HL-60/S4 treated with phorbol 12-myristate 13-acetate at 8.2 ng/mL for 4 days and 3 days (cell line): Measurements from ENCODE around the gene KCTD18.

Source experiments
- in situ Hi-C: fragments of 300-500 bp; cut with MboI; formaldehyde crosslinking; loops from 2 replicates; pipeline ENCODE4 v1.15.0; 2022; ENCODE audit warnings: low sequenced_read_pairs

The KCTD18 gene

GRCh38 chr2:200461846-200462710 is 47.8 kb downstream of the KCTD18 start:
- in situ Hi-C loops, result no loop called here

- in situ Hi-C loops, result no loop called here
Measured at GRCh38 chr2:200459101-200459500, 50.8 kb downstream of the KCTD18 start.

- in situ Hi-C loops, result no loop called here
Measured at GRCh38 chr2:200456567-200456966, 53.3 kb downstream of the KCTD18 start.

GRCh38 chr2:200455958-200456421 is 53.9 kb downstream of the KCTD18 start:
- in situ Hi-C loops, result no loop called here

- in situ Hi-C loops, result no loop called here
Measured at GRCh38 chr2:200454927-200455801, 54.7 kb downstream of the KCTD18 start.

- in situ Hi-C loops, result no loop called here
Measured at GRCh38 chr2:200453853-200454534, 55.9 kb downstream of the KCTD18 start.

- in situ Hi-C loops, result no loop called here
Measured at GRCh38 chr2:200453142-200453852, 56.6 kb downstream of the KCTD18 start.

GRCh38 chr2:200452377-200452776 is 57.5 kb downstream of the KCTD18 start:
- in situ Hi-C loops, result no loop called here

GRCh38 chr2:200451511-200451910 is 58.4 kb downstream of the KCTD18 start:
- in situ Hi-C loops, result no loop called here

GRCh38 chr2:200450288-200450687 is 59.6 kb downstream of the KCTD18 start:
- in situ Hi-C loops, result no loop called here

GRCh38 chr2:200449149-200449548 is 60.7 kb downstream of the KCTD18 start:
- in situ Hi-C loops, result no loop called here

- in situ Hi-C loops, result no loop called here
Measured at GRCh38 chr2:200448455-200448854, 61.4 kb downstream of the KCTD18 start.

- in situ Hi-C loops, result no loop called here
Measured at GRCh38 chr2:200447139-200447855, 62.6 kb downstream of the KCTD18 start.

GRCh38 chr2:200446612-200447011 is 63.3 kb downstream of the KCTD18 start:
- in situ Hi-C loops, result no loop called here

GRCh38 chr2:200445284-200445683 is 64.6 kb downstream of the KCTD18 start:
- in situ Hi-C loops, result no loop called here

- in situ Hi-C loops, result no loop called here
Measured at GRCh38 chr2:200444530-200444929, 65.3 kb downstream of the KCTD18 start.

GRCh38 chr2:200443916-200444315 is 66.0 kb downstream of the KCTD18 start:
- in situ Hi-C loops, result no loop called here

- in situ Hi-C loops, result no loop called here
Measured at GRCh38 chr2:200443376-200443775, 66.5 kb downstream of the KCTD18 start.

GRCh38 chr2:200442471-200442870 is 67.4 kb downstream of the KCTD18 start:
- in situ Hi-C loops, result no loop called here

- in situ Hi-C loops, result no loop called here
Measured at GRCh38 chr2:200439981-200440380, 69.9 kb downstream of the KCTD18 start.
